NB4 (cell line): Measurements from ENCODE around the gene LYST.

Source experiments
- DNase-seq: peaks from one replicate; pipeline ENCODE4 v3.0.0; 2010; ENCODE audit warnings: low read depth
- H3K4me3 ChIP-seq: one replicate; pipeline ENCODE4 v1.5.1; 2011; ENCODE audit warnings: mild to moderate bottlenecking, low read depth, low read length, moderate library complexity
- CTCF ChIP-seq: IDR thresholded peaks from one replicate; pipeline ENCODE4 v1.5.1; 2012; ENCODE audit warnings: low read depth, low read length
- MAX ChIP-seq: IDR thresholded peaks from 2 replicates; pipeline ENCODE4 v1.6.1; 2011; ENCODE audit warnings: low read depth, low read length
- MYC ChIP-seq: IDR thresholded peaks from 2 replicates; pipeline ENCODE4 v1.6.1; 2011; ENCODE audit warnings: low read depth, low read length
- POLR2A ChIP-seq: IDR thresholded peaks from 2 replicates; pipeline ENCODE4 v1.6.1; 2011; ENCODE audit warnings: mild to moderate bottlenecking; ENCODE audit not compliant: insufficient read length; ENCODE audit errors: extremely low read depth

LYST gene

GRCh38 chr1:235657747-235658526, 208.8 kb downstream of the LYST start:
- TF ChIP-seq MYC (no peak), CTCF (no peak)
- peak; percentile 37 for DNase-seq
- H3K4me3 ChIP-seq = no peak overlapping the region

- no peak overlapping the region for H3K4me3 ChIP-seq
- DNase-seq = no peak
- TF ChIP-seq MAX (no peak), MYC (no peak), CTCF (no peak), POLR2A (no peak)
Observed at GRCh38 chr1:235657269-235657668, 209.4 kb downstream of the LYST start.

- H3K4me3 ChIP-seq = no peak overlapping the region
- no peak for DNase-seq
- TF ChIP-seq MAX = no peak
- no peak for TF ChIP-seq POLR2A
- TF ChIP-seq MYC = no peak
- TF ChIP-seq CTCF = no peak
Observed at GRCh38 chr1:235652364-235652763, 214.3 kb downstream of the LYST start.

- TF ChIP-seq MYC (no peak), MAX (no peak), CTCF (no peak), POLR2A (no peak)
- no peak for DNase-seq
- no peak overlapping the region for H3K4me3 ChIP-seq
Observed at GRCh38 chr1:235651170-235651806, 215.4 kb downstream of the LYST start.

GRCh38 chr1:235650341-235651169, 216.2 kb downstream of the LYST start:
- TF ChIP-seq POLR2A (no peak), CTCF (no peak), MAX (no peak), MYC (no peak)
- H3K4me3 ChIP-seq = no peak overlapping the region
- no peak for DNase-seq
